A549 (cell line): ENCODE measurements around the gene WDR70. TPM values are rescaled to one million over a fixed set of nuclear protein-coding genes. Genes with fewer than 3 reads are reported as not detected.

ENCODE experiments used
- ATAC-seq, 2 experiments: fragments of 200-7000 bp in 1 of 2; fragments of >200 bp in 1 of 2; cut with Nextera tagmentation in 1 of 2; cut with Tn5 transposase in 1 of 2; 3 replicates each; pipeline versions ENCODE4 v1.8.0 to v1.9.1; 2018 to 2020; ENCODE audit warnings: mild to moderate bottlenecking in 1 of 2, moderate library complexity in 1 of 2
- CTCF ChIA-PET: fragments of 300-600 bp; sonication (Branson Sonifier 250); formaldehyde crosslinking; extraction: SDS; loops from one replicate; lab custom pipeline; 2021; ENCODE audit warnings: antibody characterized with exemption, inconsistent platforms; lab: Yijun Ruan, JAX
- POLR2A ChIA-PET: fragments of 350-600 bp; formaldehyde crosslinking; extraction: SDS; loops from one replicate; lab custom pipeline; 2021; ENCODE audit warnings: antibody characterized with exemption, inconsistent platforms; lab: Yijun Ruan, JAX
- DNase-seq, 2 experiments: peaks; one replicate each; pipeline versions ENCODE4 v3.0.0 to v3.0.0-alpha.2; 2011 to 2016; ENCODE audit warnings: low read depth in 1 of 2, low spot score in 1 of 2
- FAIRE-seq: peaks from 2 replicates; lab custom pipeline; 2011; peaks lifted over from hg19 to GRCh38; lab: Jason Lieb, UNC
- H3K27ac ChIP-seq, 2 experiments: fragments of >200 bp; sonication (Bioruptor Twin); formaldehyde crosslinking; 3 replicates each; pipeline ENCODE4 v1.5.1; 2016 to 2017
- H3K4me1 ChIP-seq: fragments of >200 bp; sonication (Bioruptor Twin); formaldehyde crosslinking; 3 replicates; pipeline ENCODE4 v1.6.1; 2016
- H3K4me2 ChIP-seq: fragments of >200 bp; sonication (Bioruptor Twin); formaldehyde crosslinking; 3 replicates; pipeline ENCODE4 v1.6.1; 2016
- H3K4me3 ChIP-seq: fragments of >200 bp; sonication (Bioruptor Twin); formaldehyde crosslinking; 3 replicates; pipeline ENCODE4 v1.5.1; 2016
- H3K9me3 ChIP-seq: fragments of >200 bp; sonication (Bioruptor Twin); formaldehyde crosslinking; 3 replicates; pipeline ENCODE4 v1.6.1; 2016
- CBX2 ChIP-seq: fragments of 200-600 bp; sonication (generic); IDR thresholded peaks from 2 replicates; pipeline ENCODE4 v1.6.1; 2016; ENCODE audit warnings: low read depth, mild to moderate bottlenecking, borderline replicate concordance
- CBX8 ChIP-seq: fragments of 200-600 bp; sonication (generic); IDR thresholded peaks from 2 replicates; pipeline ENCODE4 v1.6.1; 2016
- CEBPB ChIP-seq, 2 experiments: fragments of >200 bp in 1 of 2; sonication (Bioruptor Twin) in 1 of 2; formaldehyde crosslinking in 1 of 2; IDR thresholded peaks; 2 replicates each; pipeline ENCODE4 v1.6.1; 2012 to 2016
- EP300 ChIP-seq, 2 experiments: fragments of >200 bp; sonication (Bioruptor Twin); formaldehyde crosslinking; IDR thresholded peaks; 2 replicates in 1 of 2; 3 replicates in 1 of 2; pipeline ENCODE4 v1.6.1; 2016 to 2017
- ESRRA ChIP-seq: fragments of 150-350 bp; IDR thresholded peaks from 2 replicates; pipeline ENCODE4 v1.6.1; 2014; ENCODE audit warnings: mild to moderate bottlenecking, low read length, borderline replicate concordance
- HDAC2 ChIP-seq: fragments of 200-600 bp; sonication (generic); IDR thresholded peaks from 2 replicates; pipeline ENCODE4 v1.6.1; 2016
- JUN ChIP-seq, 2 experiments: fragments of >200 bp; sonication (Bioruptor Twin); formaldehyde crosslinking; IDR thresholded peaks; 2 replicates in 1 of 2; 3 replicates in 1 of 2; pipeline ENCODE4 v1.6.1; 2016 to 2017
- KDM5A ChIP-seq: fragments of 200-600 bp; sonication (generic); IDR thresholded peaks from 2 replicates; pipeline ENCODE4 v1.6.1; 2016; ENCODE audit warnings: antibody characterized with exemption, mild to moderate bottlenecking
- MAFK ChIP-seq: fragments of 450-650 bp; IDR thresholded peaks from 2 replicates; pipeline ENCODE4 v1.6.1; 2014; ENCODE audit not compliant: partially characterized antibody
- MAZ ChIP-seq: fragments of 150-350 bp; IDR thresholded peaks from 2 replicates; pipeline ENCODE4 v1.6.1; 2014; ENCODE audit warnings: antibody characterized with exemption, low read depth, low read length, borderline replicate concordance
- NR3C1 ChIP-seq: fragments of >200 bp; sonication (Bioruptor Twin); formaldehyde crosslinking; IDR thresholded peaks from 3 replicates; pipeline ENCODE4 v1.6.1; 2017
- PHF8 ChIP-seq: fragments of 200-600 bp; sonication (generic); IDR thresholded peaks from 2 replicates; pipeline ENCODE4 v1.6.1; 2016; ENCODE audit warnings: low read depth, mild to moderate bottlenecking, antibody characterized with exemption, moderate library complexity, borderline replicate concordance
- RARB ChIP-seq: fragments of 250-450 bp; sonication (Bioruptor Pico); IDR thresholded peaks from 2 replicates; pipeline ENCODE4 v1.8.0; 2021; ENCODE audit warnings: mild to moderate bottlenecking, moderate library complexity
- RFX5 ChIP-seq: fragments of 450-650 bp; IDR thresholded peaks from 2 replicates; pipeline ENCODE4 v1.7.1; 2014; ENCODE audit warnings: antibody characterized with exemption, mild to moderate bottlenecking, moderate library complexity
- ZC3H11A ChIP-seq: fragments of 450-650 bp; IDR thresholded peaks from 2 replicates; pipeline ENCODE4 v1.6.1; 2014; ENCODE audit warnings: antibody characterized with exemption, mild to moderate bottlenecking
- ZNF302 ChIP-seq: fragments of 250-450 bp; sonication (Bioruptor Pico); IDR thresholded peaks from 2 replicates; pipeline ENCODE4 v1.9.0; 2021; ENCODE audit warnings: inconsistent platforms, mild to moderate bottlenecking, moderate library complexity
- WGBS: methylation state at CpG from one replicate; pipeline ENCODE4 v1.1.6; 2017; ENCODE audit errors: missing lambda C conversion rate; 5-methylcytosine and 5-hydroxymethylcytosine counted together
- polyA plus RNA-seq, 4 experiments: library from polyadenylated mRNA; depleted of rRNA in 3 of 4; stranded (reverse); fragments of >200 nt; fragmentation: RNase III in 1 of 4; extraction: RNeasy Plus Mini Kit Qiagen cat#74134 plus additional on column Dnase treatment in 1 of 4; gene quantifications; 2 replicates in 3 of 4; 3 replicates in 1 of 4; pipeline ENCODE4 v1.2.3, GENCODE V29; 2011 to 2017
- TF ChIP-seq, protein P1 (sequence below): fragments of >200 bp; sonication (Bioruptor Twin); formaldehyde crosslinking; IDR thresholded peaks from 3 replicates; pipeline ENCODE4 v1.6.1; 2016
- TF ChIP-seq, protein P2 (sequence below): fragments of 200-600 bp; sonication (generic); IDR thresholded peaks from 2 replicates; pipeline ENCODE4 v1.6.1; 2016; ENCODE audit warnings: antibody characterized with exemption, mild to moderate bottlenecking, moderate library complexity
- TF ChIP-seq, protein P3 (sequence below): IDR thresholded peaks from 2 replicates; pipeline ENCODE4 v1.6.1; 2012; ENCODE audit warnings: low read depth, borderline replicate concordance
- TF ChIP-seq, protein P4 (sequence below): fragments of 150-350 bp; IDR thresholded peaks from 2 replicates; pipeline ENCODE4 v1.6.1; 2014; ENCODE audit warnings: low read depth, mild to moderate bottlenecking, low read length
- TF ChIP-seq, protein P5 (sequence below): fragments of >200 bp; sonication (Bioruptor Twin); formaldehyde crosslinking; IDR thresholded peaks from 2 replicates; pipeline ENCODE4 v1.6.1; 2016

WDR70 gene
- polyA plus RNA-seq, 2 of the 4 experiments (the other 2 are of a cell fraction), result 13.8 to 28.8 TPM

DNA sequence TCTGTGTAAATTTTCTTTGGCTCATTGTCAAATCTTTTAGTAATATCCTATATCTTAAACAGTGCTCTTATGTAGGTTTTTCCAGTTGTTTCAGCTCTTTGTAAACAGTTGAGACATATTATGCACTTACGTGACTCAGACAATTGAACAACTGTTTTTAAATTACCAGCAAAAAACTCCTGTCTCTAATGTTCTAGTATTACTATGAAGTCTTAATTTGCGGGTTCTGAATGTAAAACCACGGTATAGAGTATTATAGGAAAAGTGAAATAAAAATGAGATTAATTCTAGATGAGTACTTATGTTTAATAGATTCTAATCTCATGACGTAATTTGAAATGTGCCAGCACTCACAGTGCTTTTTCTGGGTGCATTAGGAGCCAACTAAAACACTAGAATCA is 324.7 kb downstream of the WDR70 start:
- Histone ChIP-seq H3K4me1 (no peaks in the 10 kb centered on the region), H3K27ac (no peak overlapping the region), H3K4me3 (no peak overlapping the region), H3K9me3 (no peaks in the 10 kb centered on the region), H3K4me2 (no peak overlapping the region)
- no peak for FAIRE-seq
- no peak for DNase-seq
- TF ChIP-seq, protein P1, sequence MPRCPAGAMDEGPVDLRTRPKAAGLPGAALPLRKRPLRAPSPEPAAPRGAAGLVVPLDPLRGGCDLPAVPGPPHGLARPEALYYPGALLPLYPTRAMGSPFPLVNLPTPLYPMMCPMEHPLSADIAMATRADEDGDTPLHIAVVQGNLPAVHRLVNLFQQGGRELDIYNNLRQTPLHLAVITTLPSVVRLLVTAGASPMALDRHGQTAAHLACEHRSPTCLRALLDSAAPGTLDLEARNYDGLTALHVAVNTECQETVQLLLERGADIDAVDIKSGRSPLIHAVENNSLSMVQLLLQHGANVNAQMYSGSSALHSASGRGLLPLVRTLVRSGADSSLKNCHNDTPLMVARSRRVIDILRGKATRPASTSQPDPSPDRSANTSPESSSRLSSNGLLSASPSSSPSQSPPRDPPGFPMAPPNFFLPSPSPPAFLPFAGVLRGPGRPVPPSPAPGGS, result no peak
- no peak for TF ChIP-seq CBX8
- TF ChIP-seq MAFK, result no peak
- TF ChIP-seq HDAC2, result no peak
- TF ChIP-seq, protein P2, sequence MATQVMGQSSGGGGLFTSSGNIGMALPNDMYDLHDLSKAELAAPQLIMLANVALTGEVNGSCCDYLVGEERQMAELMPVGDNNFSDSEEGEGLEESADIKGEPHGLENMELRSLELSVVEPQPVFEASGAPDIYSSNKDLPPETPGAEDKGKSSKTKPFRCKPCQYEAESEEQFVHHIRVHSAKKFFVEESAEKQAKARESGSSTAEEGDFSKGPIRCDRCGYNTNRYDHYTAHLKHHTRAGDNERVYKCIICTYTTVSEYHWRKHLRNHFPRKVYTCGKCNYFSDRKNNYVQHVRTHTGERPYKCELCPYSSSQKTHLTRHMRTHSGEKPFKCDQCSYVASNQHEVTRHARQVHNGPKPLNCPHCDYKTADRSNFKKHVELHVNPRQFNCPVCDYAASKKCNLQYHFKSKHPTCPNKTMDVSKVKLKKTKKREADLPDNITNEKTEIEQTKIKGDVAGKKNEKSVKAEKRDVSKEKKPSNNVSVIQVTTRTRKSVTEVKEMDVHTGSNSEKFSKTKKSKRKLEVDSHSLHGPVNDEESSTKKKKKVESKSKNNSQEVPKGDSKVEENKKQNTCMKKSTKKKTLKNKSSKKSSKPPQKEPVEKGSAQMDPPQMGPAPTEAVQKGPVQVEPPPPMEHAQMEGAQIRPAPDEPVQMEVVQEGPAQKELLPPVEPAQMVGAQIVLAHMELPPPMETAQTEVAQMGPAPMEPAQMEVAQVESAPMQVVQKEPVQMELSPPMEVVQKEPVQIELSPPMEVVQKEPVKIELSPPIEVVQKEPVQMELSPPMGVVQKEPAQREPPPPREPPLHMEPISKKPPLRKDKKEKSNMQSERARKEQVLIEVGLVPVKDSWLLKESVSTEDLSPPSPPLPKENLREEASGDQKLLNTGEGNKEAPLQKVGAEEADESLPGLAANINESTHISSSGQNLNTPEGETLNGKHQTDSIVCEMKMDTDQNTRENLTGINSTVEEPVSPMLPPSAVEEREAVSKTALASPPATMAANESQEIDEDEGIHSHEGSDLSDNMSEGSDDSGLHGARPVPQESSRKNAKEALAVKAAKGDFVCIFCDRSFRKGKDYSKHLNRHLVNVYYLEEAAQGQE, result no peak
- TF ChIP-seq PHF8, result no peak
- TF ChIP-seq NR3C1, result no peak
- TF ChIP-seq MAZ, result no peak
- TF ChIP-seq CBX2, result no peak
- TF ChIP-seq JUN (IDR thresholded peaks at IDR 0.05), result no peak
- WGBS, result 88% methylated on average over 4 of the region's 4 CpGs
- ChIA-PET POLR2A (no interaction called here), CTCF (interaction anchor here (1.0 to 2.3 kb wide), 2 partner anchors 12 to 291 kb away, joined by 3 to 8 read pairs; no protein-coding TSS in a partner anchor)
- ATAC-seq, result no peak

DNA sequence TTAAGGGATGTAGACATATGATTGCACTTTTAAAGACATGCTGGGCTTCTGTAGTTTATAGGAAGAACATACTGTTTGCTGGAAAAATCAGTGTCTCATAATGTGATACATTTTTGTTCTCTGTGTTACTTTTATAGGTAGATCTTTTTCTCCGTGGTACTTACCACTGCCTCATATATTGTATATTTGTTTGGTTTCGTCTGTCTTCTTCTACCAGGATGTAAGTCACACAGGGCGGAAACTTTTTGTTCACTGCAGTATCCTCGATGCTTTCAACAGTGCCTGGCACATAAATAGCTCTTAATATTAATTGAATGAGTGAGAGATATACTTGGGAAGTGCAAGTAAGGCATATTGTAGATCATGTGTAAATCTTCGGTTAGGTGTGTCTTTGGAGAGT is 325.3 kb downstream of the WDR70 start:
- DNase-seq, result no peak
- no peak for ATAC-seq
- ChIA-PET CTCF (interaction anchor here (1.0 to 2.3 kb wide), 2 partner anchors 12 to 291 kb away, joined by 3 to 8 read pairs; no protein-coding TSS in a partner anchor), POLR2A (no interaction called here)
- no peak overlapping the region for H3K4me2 ChIP-seq
- H3K27ac ChIP-seq, result no peak overlapping the region
- 80% methylated on average over 5 of the region's 5 CpGs for WGBS
- TF ChIP-seq RFX5, result no peak
- TF ChIP-seq, protein P3, sequence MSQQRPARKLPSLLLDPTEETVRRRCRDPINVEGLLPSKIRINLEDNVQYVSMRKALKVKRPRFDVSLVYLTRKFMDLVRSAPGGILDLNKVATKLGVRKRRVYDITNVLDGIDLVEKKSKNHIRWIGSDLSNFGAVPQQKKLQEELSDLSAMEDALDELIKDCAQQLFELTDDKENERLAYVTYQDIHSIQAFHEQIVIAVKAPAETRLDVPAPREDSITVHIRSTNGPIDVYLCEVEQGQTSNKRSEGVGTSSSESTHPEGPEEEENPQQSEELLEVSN, result no peak
- no peak for TF ChIP-seq RARB (CRISPR knock-in tag)
- TF ChIP-seq, protein P4, sequence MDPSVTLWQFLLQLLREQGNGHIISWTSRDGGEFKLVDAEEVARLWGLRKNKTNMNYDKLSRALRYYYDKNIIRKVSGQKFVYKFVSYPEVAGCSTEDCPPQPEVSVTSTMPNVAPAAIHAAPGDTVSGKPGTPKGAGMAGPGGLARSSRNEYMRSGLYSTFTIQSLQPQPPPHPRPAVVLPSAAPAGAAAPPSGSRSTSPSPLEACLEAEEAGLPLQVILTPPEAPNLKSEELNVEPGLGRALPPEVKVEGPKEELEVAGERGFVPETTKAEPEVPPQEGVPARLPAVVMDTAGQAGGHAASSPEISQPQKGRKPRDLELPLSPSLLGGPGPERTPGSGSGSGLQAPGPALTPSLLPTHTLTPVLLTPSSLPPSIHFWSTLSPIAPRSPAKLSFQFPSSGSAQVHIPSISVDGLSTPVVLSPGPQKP, result no peak
- no peak for TF ChIP-seq CEBPB (IDR thresholded peaks at IDR 0.05)
- no peak for TF ChIP-seq ZC3H11A
- TF ChIP-seq EP300 (IDR thresholded peaks at IDR 0.05), result no peak
- no peak for TF ChIP-seq KDM5A
- no peak for TF ChIP-seq ZNF302 (CRISPR knock-in tag)
- TF ChIP-seq, protein P5, sequence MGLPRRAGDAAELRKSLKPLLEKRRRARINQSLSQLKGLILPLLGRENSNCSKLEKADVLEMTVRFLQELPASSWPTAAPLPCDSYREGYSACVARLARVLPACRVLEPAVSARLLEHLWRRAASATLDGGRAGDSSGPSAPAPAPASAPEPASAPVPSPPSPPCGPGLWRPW, result no peak
- no peak for TF ChIP-seq ESRRA
- no peaks in the 10 kb centered on the region for H3K4me1 ChIP-seq
- FAIRE-seq, result no peak
- H3K4me3 ChIP-seq, result no peak overlapping the region
- H3K9me3 ChIP-seq, result no peaks in the 10 kb centered on the region
